B cell (primary cell): ENCODE data around the gene TRAPPC3L. TPM values are rescaled to one million over a fixed set of nuclear protein-coding genes. Genes with fewer than 3 reads are reported as not detected.

Experiments
- ATAC-seq: fragments of 200-7000 bp; cut with Tn5 transposase; one replicate; pipeline ENCODE4 v1.10.0; 2021; ENCODE audit warnings: low read depth, mild to moderate bottlenecking, moderate number of reproducible peaks, moderate library complexity
- CTCF ChIA-PET: fragments of 350-600 bp; sonication (Branson Sonifier 250); formaldehyde crosslinking; loops from one replicate; lab custom pipeline; 2021; ENCODE audit warnings: antibody characterized with exemption, inconsistent platforms; lab: Charles Lee
- POLR2A ChIA-PET: fragments of 350-600 bp; sonication (Branson Sonifier 250); formaldehyde crosslinking; loops from one replicate; lab custom pipeline; 2021; ENCODE audit warnings: antibody characterized with exemption; lab: Charles Lee
- DNase-seq: peaks from one replicate; pipeline ENCODE4 v3.0.0; 2013
- H2AFZ ChIP-seq: 2 replicates; pipeline ENCODE4 v1.6.1; 2012; ENCODE audit warnings: mild to moderate bottlenecking, low read depth, low read length; ENCODE audit not compliant: insufficient read depth, poor library complexity, severe bottlenecking
- H3K27ac ChIP-seq, 2 donors: 1 replicate in 1 of 2; 2 replicates in 1 of 2; pipeline ENCODE4 v1.5.1; 2012 to 2013; ENCODE audit warnings: low read length in 2 of 2, mild to moderate bottlenecking in 2 of 2, moderate library complexity in 1 of 2
- H3K27me3 ChIP-seq, 4 experiments: fragments of 200-600 bp in 1 of 4; sonication (generic) in 1 of 4; replicated peaks in 1 of 4; 1 replicate in 2 of 4; 2 replicates in 2 of 4; pipeline versions ENCODE4 v1.6.1 to v1.7.0; 2013 to 2016; ENCODE audit warnings: low read length in 3 of 4, mild to moderate bottlenecking in 2 of 4, mixed read lengths in 1 of 4, moderate library complexity in 1 of 4; ENCODE audit not compliant: insufficient read depth in 4 of 4, control insufficient read depth in 3 of 4; ENCODE audit errors: control extremely low read depth in 1 of 4
- H3K36me3 ChIP-seq, 2 experiments: replicated peaks in 1 of 2; 1 replicate in 1 of 2; 2 replicates in 1 of 2; pipeline versions ENCODE4 v1.6.1 to v1.7.1; 2013; ENCODE audit warnings: low read length in 1 of 2; ENCODE audit not compliant: insufficient read depth in 2 of 2, control insufficient read depth in 1 of 2; ENCODE audit errors: control extremely low read depth in 1 of 2, extremely low read depth in 1 of 2
- H3K4me1 ChIP-seq, 2 donors: fragments of 200-600 bp in 1 of 2; sonication (generic) in 1 of 2; 1 replicate in 1 of 2; 2 replicates in 1 of 2; pipeline versions ENCODE4 v1.5.1 to v1.6.1; 2013 to 2017; ENCODE audit warnings: low read length in 2 of 2; ENCODE audit not compliant: control insufficient read depth in 2 of 2, insufficient read depth in 2 of 2
- H3K4me2 ChIP-seq: replicated peaks from 2 replicates; pipeline ENCODE3; 2012; ENCODE audit warnings: mild to moderate bottlenecking, low read depth, low read length; ENCODE audit not compliant: poor library complexity, severe bottlenecking
- H3K4me3 ChIP-seq, 5 experiments: fragments of 200-600 bp in 1 of 5; sonication (generic) in 1 of 5; 1 replicate in 3 of 5; 2 replicates in 2 of 5; pipeline versions ENCODE4 v1.5.1 to v1.7.0; 2011 to 2016; ENCODE audit warnings: low read length in 4 of 5, mild to moderate bottlenecking in 4 of 5, low read depth in 2 of 5, control low read depth in 1 of 5, moderate library complexity in 1 of 5; ENCODE audit not compliant: insufficient read depth in 1 of 5; ENCODE audit errors: control extremely low read depth in 1 of 5, extremely low read depth in 1 of 5
- H3K79me2 ChIP-seq: fragments of 200-600 bp; sonication (generic); one replicate; pipeline ENCODE4 v1.6.0; 2016; ENCODE audit warnings: low read length; ENCODE audit not compliant: control insufficient read depth, insufficient read depth
- H3K9ac ChIP-seq: fragments of 200-600 bp; sonication (generic); 2 replicates; pipeline ENCODE4 v1.6.1; 2017; ENCODE audit warnings: mild to moderate bottlenecking, low read length, moderate library complexity
- H3K9me3 ChIP-seq, 3 donors: one replicate each; pipeline versions ENCODE4 v1.6.1 to v1.7.1; 2013; ENCODE audit warnings: low read length in 2 of 3; ENCODE audit not compliant: control insufficient read depth in 2 of 3, insufficient read depth in 1 of 3; ENCODE audit errors: control extremely low read depth in 1 of 3
- H4K20me1 ChIP-seq: 2 replicates; pipeline ENCODE4 v1.6.0; 2012; ENCODE audit warnings: mild to moderate bottlenecking, low read length; ENCODE audit not compliant: insufficient read depth, control insufficient read depth, poor library complexity, severe bottlenecking
- H3K27ac Mint-ChIP-seq: one replicate; pipeline ENCODE4 v1.8.0; 2021; ENCODE audit warnings: mixed read lengths
- H3K27me3 Mint-ChIP-seq: one replicate; pipeline ENCODE4 v1.8.0; 2021; ENCODE audit warnings: mixed read lengths
- H3K4me1 Mint-ChIP-seq: one replicate; pipeline ENCODE4 v1.8.0; 2021; ENCODE audit warnings: mixed read lengths
- H3K4me3 Mint-ChIP-seq: one replicate; pipeline ENCODE4 v1.8.0; 2021; ENCODE audit warnings: mixed read lengths
- H3K9me3 Mint-ChIP-seq: one replicate; pipeline ENCODE4 v1.8.0; 2022; ENCODE audit warnings: mixed read lengths; ENCODE audit not compliant: insufficient read depth
- CTCF ChIP-seq: fragments of 200-600 bp; IDR thresholded peaks from one replicate; pipeline ENCODE4 v1.8.0; 2022; ENCODE audit warnings: antibody characterized with exemption, mild to moderate bottlenecking
- EZH2 ChIP-seq: IDR thresholded peaks from 2 replicates; pipeline ENCODE4 v1.6.1; 2012; ENCODE audit warnings: borderline replicate concordance, low read depth, mild to moderate bottlenecking, moderate library complexity, low read length; ENCODE audit not compliant: insufficient read depth, poor library complexity, severe bottlenecking
- WGBS: methylation state at CpG from one replicate; pipeline ENCODE4 v1.1.5; 2013; ENCODE audit warnings: missing lambda C conversion rate; ENCODE audit not compliant: insufficient coverage; 5-methylcytosine and 5-hydroxymethylcytosine counted together
- intact Hi-C: fragments of 100-400 bp; cut with micrococcal nuclease; formaldehyde crosslinking; loops from one replicate; pipeline ENCODE4 v1.10.0; 2022
- polyA plus RNA-seq: library from polyadenylated mRNA; depleted of rRNA; stranded (reverse); fragments of >200 nt; gene quantifications from 2 replicates; pipeline ENCODE4 v1.2.3, GENCODE V29; 2012
- total RNA-seq, 2 donors: library from RNA; stranded (reverse); fragments of 120-200 nt in 1 of 2; gene quantifications; 1 replicate in 1 of 2; 2 replicates in 1 of 2; pipeline versions ENCODE4 v1.2.3 to v1.2.4, GENCODE V29; 2013 to 2022

The TRAPPC3L gene
- total and polyA plus RNA-seq, 2 donors (not counting 1 experiment from before 2014, with no cell fraction given), result not detected

GRCh38 chr6:116557893-116558292 is 12.4 kb upstream of the TRAPPC3L start:
- TF ChIP-seq EZH2, result no peak
- TF ChIP-seq CTCF, result no peak
- ChIA-PET POLR2A (no interaction called here), CTCF (interaction anchor here (1.1 to 3.7 kb wide), 4 partner anchors 11 to 269 kb away, joined by 3 to 14 read pairs (median 4); no protein-coding TSS in a partner anchor)
- Histone ChIP-seq H3K27me3 (peaks cover 0 to 14% (median 1%) of the 10 kb centered on the region in 4 experiments), H3K79me2 (no peaks in the 10 kb centered on the region), H3K9me3 (no peaks in the 10 kb centered on the region), H3K9ac (no peak overlapping the region), H3K36me3 (no peaks in the 10 kb centered on the region), H2AFZ (no peak overlapping the region), H3K27ac (no peak overlapping the region), H3K4me3 (no peak overlapping the region), H3K4me1 (no peaks in the 10 kb centered on the region), H4K20me1 (no peaks in the 10 kb centered on the region), H3K4me2 (no peak overlapping the region)
- Mint-ChIP-seq H3K9me3 (no peaks in the 10 kb centered on the region), H3K27ac (no peak overlapping the region), H3K4me1 (peaks cover 2% of the 10 kb centered on the region), H3K27me3 (peaks cover 27% of the 10 kb centered on the region), H3K4me3 (no peak overlapping the region)
- no peak for DNase-seq
- intact Hi-C loops, result no loop called here
- no peak for ATAC-seq
- WGBS, result 96% methylated on average over 5 of the region's 5 CpGs

GRCh38 chr6:116556814-116557415 is 11.4 kb upstream of the TRAPPC3L start:
- Histone ChIP-seq H3K36me3 (no peaks in the 10 kb centered on the region), H3K9ac (no peak overlapping the region), H3K9me3 (no peaks in the 10 kb centered on the region), H3K27me3 (peaks cover 0 to 13% (median under 1%) of the 10 kb centered on the region in 4 experiments), H2AFZ (no peak overlapping the region), H3K4me3 (no peak overlapping the region), H3K79me2 (no peaks in the 10 kb centered on the region), H3K4me1 (no peaks in the 10 kb centered on the region), H4K20me1 (no peaks in the 10 kb centered on the region), H3K4me2 (no peak overlapping the region), H3K27ac (no peak overlapping the region)
- intact Hi-C loops, result no loop called here
- ChIA-PET POLR2A (interaction anchor here (0.7 kb wide), 1 partner anchor 337 kb away, joined by 7 read pairs; no protein-coding TSS in a partner anchor), CTCF (interaction anchor here (1.2 to 3.7 kb wide), 3 partner anchors 23 to 268 kb away, joined by 4 to 14 read pairs (median 6); no protein-coding TSS in a partner anchor)
- 100% methylated on average over 1 of the region's 5 CpGs for WGBS
- H3K4me1 Mint-ChIP-seq, result peaks cover 2% of the 10 kb centered on the region
- no peak overlapping the region for H3K27ac Mint-ChIP-seq
- ATAC-seq, result no peak
- no peak overlapping the region for H3K4me3 Mint-ChIP-seq
- TF ChIP-seq CTCF (no peak), EZH2 (no peak)
- no peaks in the 10 kb centered on the region for H3K9me3 Mint-ChIP-seq
- no peak for DNase-seq
- H3K27me3 Mint-ChIP-seq, result peaks cover 20% of the 10 kb centered on the region
